ENCODE data around the gene OTUB1. TPM values are rescaled to one million over a fixed set of nuclear protein-coding genes. Genes with fewer than 3 reads are reported as not detected.
A peak's percentile ranks its signal among the peaks of the same experiment; 100 is the strongest.

Gene OTUB1
- total and polyA plus RNA-seq, 2 of the 13 experiments (the other 11 are each of a cell fraction or from before 2014, with no cell fraction given): 58.8 to 130 TPM

DNA sequence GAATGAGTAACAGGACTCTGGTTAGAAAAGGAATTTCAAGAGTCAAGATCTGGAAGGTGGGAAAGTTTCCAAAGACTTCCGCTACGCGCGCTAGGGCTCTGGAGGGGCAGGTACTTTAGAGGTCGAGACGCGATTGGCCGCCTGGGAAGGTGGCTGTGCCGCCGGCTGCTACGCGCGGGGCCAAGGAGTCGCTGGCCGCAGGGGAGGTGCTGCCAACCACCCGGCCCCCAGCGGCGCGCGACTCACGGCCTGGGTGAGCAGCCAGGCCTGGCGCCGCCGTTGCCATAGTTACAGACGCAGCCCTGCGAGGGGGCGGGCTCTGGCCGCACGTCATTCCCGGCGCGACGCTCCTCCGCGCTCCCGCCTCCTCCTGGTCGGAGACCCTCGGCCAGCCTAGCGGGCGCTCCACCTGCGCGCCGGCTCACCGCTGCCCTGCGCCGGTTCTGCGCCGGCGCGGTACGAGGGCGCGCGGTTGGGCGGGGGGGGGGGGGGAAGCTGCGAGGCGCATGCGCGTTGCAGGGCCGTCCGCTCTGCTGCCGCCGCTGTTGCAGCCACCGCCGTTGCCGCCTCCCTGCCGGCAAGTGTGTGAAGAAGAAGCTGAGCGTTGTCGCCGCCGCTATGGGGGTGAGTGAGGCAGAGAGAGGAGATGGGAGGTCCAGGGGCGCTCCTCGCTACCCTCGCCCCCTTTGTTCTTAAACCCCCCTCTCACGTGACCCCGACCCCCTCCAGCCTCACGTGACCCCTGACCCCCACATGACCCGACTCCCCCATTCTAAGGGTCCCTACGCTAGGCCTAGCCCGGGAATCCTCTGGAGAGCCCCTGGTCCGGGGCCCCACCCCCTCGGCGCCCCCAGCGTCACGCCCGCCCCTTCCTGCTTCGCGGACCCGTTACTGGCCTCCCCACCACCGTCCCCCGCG lies 47.5 kb upstream of the OTUB1 start, which contains the start of gene NAA40 (continued):
- TF ChIP-seq, protein P1, sequence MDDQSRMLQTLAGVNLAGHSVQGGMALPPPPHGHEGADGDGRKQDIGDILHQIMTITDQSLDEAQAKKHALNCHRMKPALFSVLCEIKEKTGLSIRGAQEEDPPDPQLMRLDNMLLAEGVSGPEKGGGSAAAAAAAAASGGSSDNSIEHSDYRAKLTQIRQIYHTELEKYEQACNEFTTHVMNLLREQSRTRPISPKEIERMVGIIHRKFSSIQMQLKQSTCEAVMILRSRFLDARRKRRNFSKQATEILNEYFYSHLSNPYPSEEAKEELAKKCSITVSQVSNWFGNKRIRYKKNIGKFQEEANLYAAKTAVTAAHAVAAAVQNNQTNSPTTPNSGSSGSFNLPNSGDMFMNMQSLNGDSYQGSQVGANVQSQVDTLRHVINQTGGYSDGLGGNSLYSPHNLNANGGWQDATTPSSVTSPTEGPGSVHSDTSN (CRISPR knock-in tag; IDR thresholded peaks at IDR 0.05; ENCODE audit: borderline replicate concordance): no peak
- TF ChIP-seq YEATS2 (CRISPR knock-in tag; IDR thresholded peaks at IDR 0.05; ENCODE audit: borderline replicate concordance): peak; percentile 35; the same call in 1 of the 2 replicates
- TF ChIP-seq ZNF629 (CRISPR knock-in tag; conservative IDR thresholded peaks at IDR 0.05): no peak
- TF ChIP-seq EED (CRISPR knock-in tag; IDR thresholded peaks at IDR 0.05): no peak
- peak; percentile 43 for TF ChIP-seq PHF8 (CRISPR knock-in tag; IDR thresholded peaks at IDR 0.05)
- TF ChIP-seq, protein P2, sequence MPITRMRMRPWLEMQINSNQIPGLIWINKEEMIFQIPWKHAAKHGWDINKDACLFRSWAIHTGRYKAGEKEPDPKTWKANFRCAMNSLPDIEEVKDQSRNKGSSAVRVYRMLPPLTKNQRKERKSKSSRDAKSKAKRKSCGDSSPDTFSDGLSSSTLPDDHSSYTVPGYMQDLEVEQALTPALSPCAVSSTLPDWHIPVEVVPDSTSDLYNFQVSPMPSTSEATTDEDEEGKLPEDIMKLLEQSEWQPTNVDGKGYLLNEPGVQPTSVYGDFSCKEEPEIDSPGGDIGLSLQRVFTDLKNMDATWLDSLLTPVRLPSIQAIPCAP (CRISPR knock-in tag; IDR thresholded peaks at IDR 0.05; ENCODE audit: low read depth): no peak
- TF ChIP-seq, protein P3, sequence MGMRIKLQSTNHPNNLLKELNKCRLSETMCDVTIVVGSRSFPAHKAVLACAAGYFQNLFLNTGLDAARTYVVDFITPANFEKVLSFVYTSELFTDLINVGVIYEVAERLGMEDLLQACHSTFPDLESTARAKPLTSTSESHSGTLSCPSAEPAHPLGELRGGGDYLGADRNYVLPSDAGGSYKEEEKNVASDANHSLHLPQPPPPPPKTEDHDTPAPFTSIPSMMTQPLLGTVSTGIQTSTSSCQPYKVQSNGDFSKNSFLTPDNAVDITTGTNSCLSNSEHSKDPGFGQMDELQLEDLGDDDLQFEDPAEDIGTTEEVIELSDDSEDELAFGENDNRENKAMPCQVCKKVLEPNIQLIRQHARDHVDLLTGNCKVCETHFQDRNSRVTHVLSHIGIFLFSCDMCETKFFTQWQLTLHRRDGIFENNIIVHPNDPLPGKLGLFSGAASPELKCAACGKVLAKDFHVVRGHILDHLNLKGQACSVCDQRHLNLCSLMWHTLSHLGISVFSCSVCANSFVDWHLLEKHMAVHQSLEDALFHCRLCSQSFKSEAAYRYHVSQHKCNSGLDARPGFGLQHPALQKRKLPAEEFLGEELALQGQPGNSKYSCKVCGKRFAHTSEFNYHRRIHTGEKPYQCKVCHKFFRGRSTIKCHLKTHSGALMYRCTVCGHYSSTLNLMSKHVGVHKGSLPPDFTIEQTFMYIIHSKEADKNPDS (CRISPR knock-in tag; IDR thresholded peaks at IDR 0.05): no peak
- TF ChIP-seq TEAD2 (CRISPR knock-in tag; IDR thresholded peaks at IDR 0.05): no peak
- TF ChIP-seq ZNF891 (CRISPR knock-in tag; IDR thresholded peaks at IDR 0.05): no peak
- no peak for TF ChIP-seq ZNF296 (CRISPR knock-in tag; conservative IDR thresholded peaks at IDR 0.05)
- TF ChIP-seq PLRG1 (conservative IDR thresholded peaks at IDR 0.05): no peak
- no peak for TF ChIP-seq ZNF549 (CRISPR knock-in tag; IDR thresholded peaks at IDR 0.05)
- TF ChIP-seq PRPF4 (IDR thresholded peaks at IDR 0.05; ENCODE audit: low read depth, low read length, poor library complexity, severe bottlenecking): no peak
- TF ChIP-seq, protein P4, sequence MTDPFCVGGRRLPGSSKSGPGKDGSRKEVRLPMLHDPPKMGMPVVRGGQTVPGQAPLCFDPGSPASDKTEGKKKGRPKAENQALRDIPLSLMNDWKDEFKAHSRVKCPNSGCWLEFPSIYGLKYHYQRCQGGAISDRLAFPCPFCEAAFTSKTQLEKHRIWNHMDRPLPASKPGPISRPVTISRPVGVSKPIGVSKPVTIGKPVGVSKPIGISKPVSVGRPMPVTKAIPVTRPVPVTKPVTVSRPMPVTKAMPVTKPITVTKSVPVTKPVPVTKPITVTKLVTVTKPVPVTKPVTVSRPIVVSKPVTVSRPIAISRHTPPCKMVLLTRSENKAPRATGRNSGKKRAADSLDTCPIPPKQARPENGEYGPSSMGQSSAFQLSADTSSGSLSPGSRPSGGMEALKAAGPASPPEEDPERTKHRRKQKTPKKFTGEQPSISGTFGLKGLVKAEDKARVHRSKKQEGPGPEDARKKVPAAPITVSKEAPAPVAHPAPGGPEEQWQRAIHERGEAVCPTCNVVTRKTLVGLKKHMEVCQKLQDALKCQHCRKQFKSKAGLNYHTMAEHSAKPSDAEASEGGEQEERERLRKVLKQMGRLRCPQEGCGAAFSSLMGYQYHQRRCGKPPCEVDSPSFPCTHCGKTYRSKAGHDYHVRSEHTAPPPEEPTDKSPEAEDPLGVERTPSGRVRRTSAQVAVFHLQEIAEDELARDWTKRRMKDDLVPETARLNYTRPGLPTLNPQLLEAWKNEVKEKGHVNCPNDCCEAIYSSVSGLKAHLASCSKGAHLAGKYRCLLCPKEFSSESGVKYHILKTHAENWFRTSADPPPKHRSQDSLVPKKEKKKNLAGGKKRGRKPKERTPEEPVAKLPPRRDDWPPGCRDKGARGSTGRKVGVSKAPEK (CRISPR knock-in tag; IDR thresholded peaks at IDR 0.05; ENCODE audit: borderline replicate concordance): no peak
- TF ChIP-seq ETV6 (CRISPR knock-in tag; conservative IDR thresholded peaks at IDR 0.05): 0 out of 2 replicates have a peak, but pooled peaks have one; percentile 41
- TF ChIP-seq, protein P5, sequence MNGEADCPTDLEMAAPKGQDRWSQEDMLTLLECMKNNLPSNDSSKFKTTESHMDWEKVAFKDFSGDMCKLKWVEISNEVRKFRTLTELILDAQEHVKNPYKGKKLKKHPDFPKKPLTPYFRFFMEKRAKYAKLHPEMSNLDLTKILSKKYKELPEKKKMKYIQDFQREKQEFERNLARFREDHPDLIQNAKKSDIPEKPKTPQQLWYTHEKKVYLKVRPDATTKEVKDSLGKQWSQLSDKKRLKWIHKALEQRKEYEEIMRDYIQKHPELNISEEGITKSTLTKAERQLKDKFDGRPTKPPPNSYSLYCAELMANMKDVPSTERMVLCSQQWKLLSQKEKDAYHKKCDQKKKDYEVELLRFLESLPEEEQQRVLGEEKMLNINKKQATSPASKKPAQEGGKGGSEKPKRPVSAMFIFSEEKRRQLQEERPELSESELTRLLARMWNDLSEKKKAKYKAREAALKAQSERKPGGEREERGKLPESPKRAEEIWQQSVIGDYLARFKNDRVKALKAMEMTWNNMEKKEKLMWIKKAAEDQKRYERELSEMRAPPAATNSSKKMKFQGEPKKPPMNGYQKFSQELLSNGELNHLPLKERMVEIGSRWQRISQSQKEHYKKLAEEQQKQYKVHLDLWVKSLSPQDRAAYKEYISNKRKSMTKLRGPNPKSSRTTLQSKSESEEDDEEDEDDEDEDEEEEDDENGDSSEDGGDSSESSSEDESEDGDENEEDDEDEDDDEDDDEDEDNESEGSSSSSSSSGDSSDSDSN (CRISPR knock-in tag; IDR thresholded peaks at IDR 0.05): peak; percentile 63; the same call in 1 of the 2 replicates
- no peak for TF ChIP-seq ZNF776 (CRISPR knock-in tag; IDR thresholded peaks at IDR 0.05)
- TF ChIP-seq SP4 (CRISPR knock-in tag; IDR thresholded peaks at IDR 0.05): peak; percentile 95
- peak; percentile 59; the same call in 1 of the 2 replicates for TF ChIP-seq HDAC2 (CRISPR knock-in tag; IDR thresholded peaks at IDR 0.05)
